Chondrocyte (in vitro differentiated cells): ENCODE measurements around the gene TCF7L2. TPM values are rescaled to one million over a fixed set of nuclear protein-coding genes. Genes with fewer than 3 reads are reported as not detected.

ENCODE experiments used
- DNase-seq: peaks from one replicate; pipeline ENCODE4 v3.0.0; 2021; ENCODE audit warnings: mixed read lengths, low spot score
- H3K27ac Mint-ChIP-seq: one replicate; pipeline ENCODE4 v1.8.0; 2021; ENCODE audit warnings: mild to moderate bottlenecking, moderate library complexity, mixed read lengths; ENCODE audit not compliant: unreplicated experiment
- H3K27me3 Mint-ChIP-seq: 2 replicates; pipeline ENCODE4 v1.8.0; 2021; ENCODE audit warnings: low read depth, mixed read lengths
- H3K36me3 Mint-ChIP-seq: 2 replicates; pipeline ENCODE4 v1.8.0; 2021; ENCODE audit warnings: low read depth, mixed read lengths
- H3K4me1 Mint-ChIP-seq: 2 replicates; pipeline ENCODE4 v1.8.0; 2021; ENCODE audit warnings: low read depth, mild to moderate bottlenecking, mixed read lengths
- H3K4me3 Mint-ChIP-seq: one replicate; pipeline ENCODE4 v1.8.0; 2021; ENCODE audit warnings: mild to moderate bottlenecking, moderate library complexity, mixed read lengths; ENCODE audit not compliant: unreplicated experiment
- H3K9me3 Mint-ChIP-seq: 2 replicates; pipeline ENCODE4 v1.8.0; 2021; ENCODE audit warnings: low read depth, mixed read lengths
- total RNA-seq: library from RNA; stranded (reverse); gene quantifications from 3 replicates; pipeline ENCODE4 v1.2.1, GENCODE V29; 2021
- TF ChIP-seq, protein P1 (sequence below): fragments of 200-600 bp; sonication (generic); IDR thresholded peaks from 2 replicates; pipeline ENCODE4 v1.5.0; 2021; ENCODE audit warnings: antibody characterized with exemption, mild to moderate bottlenecking, moderate library complexity

Gene TCF7L2
- total RNA-seq, 1 donor from 2014 or later, result 30.9 TPM

DNA sequence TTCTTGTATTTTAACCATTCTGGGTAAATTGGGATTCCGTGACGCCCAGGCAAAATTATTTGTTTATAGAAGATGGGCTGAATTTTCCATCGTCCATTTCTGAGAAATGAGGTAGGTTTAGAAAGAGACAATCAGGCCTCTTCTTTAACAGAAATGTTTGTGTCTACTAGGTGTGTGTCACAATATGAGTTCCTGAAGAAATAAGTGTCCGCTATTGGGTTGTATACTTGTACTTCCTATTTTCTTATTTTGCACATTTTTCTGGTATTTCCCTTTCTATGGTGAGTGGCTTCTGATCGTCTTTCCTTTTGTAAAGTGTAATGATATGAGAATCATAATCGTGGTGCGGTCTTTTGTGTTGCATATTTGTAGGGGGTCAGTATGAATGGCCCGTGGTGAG lies 83.9 kb downstream of the TCF7L2 start:
- H3K4me1 Mint-ChIP-seq, result peaks cover 78% of the 10 kb centered on the region
- no peak overlapping the region for H3K4me3 Mint-ChIP-seq
- no peak overlapping the region for H3K27ac Mint-ChIP-seq
- TF ChIP-seq, protein P1, sequence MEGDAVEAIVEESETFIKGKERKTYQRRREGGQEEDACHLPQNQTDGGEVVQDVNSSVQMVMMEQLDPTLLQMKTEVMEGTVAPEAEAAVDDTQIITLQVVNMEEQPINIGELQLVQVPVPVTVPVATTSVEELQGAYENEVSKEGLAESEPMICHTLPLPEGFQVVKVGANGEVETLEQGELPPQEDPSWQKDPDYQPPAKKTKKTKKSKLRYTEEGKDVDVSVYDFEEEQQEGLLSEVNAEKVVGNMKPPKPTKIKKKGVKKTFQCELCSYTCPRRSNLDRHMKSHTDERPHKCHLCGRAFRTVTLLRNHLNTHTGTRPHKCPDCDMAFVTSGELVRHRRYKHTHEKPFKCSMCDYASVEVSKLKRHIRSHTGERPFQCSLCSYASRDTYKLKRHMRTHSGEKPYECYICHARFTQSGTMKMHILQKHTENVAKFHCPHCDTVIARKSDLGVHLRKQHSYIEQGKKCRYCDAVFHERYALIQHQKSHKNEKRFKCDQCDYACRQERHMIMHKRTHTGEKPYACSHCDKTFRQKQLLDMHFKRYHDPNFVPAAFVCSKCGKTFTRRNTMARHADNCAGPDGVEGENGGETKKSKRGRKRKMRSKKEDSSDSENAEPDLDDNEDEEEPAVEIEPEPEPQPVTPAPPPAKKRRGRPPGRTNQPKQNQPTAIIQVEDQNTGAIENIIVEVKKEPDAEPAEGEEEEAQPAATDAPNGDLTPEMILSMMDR, result no peak
- peaks cover 2% of the 10 kb centered on the region for H3K36me3 Mint-ChIP-seq
- no peaks in the 10 kb centered on the region for H3K27me3 Mint-ChIP-seq
- no peak for DNase-seq
- H3K9me3 Mint-ChIP-seq, result no peaks in the 10 kb centered on the region

DNA sequence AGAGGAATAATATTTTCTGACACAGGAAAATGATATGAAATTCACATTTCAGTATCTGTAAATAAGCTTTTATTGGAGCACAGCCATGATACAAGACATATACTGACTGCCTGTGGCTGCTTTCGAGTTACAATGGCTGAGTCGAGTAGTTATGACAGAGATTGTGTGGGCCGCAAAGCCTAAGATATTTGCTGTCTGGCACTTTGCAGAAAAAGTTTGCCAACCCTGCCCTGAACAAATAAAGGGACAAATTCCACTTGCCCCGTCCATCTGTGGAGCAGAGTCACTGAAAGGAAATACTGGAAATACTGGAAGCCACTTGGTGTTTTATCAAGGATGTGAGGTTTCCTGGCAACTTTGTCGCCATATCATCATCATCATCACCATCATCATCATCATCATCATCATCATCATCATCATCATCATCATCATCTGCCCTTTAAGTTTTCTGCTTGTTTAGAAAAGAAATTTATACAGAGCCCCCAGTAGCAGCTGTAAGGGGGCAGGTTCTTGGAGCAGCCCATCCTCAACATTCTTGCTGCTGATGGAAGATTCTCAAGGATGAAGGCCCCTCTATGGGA lies 85.8 kb downstream of the TCF7L2 start:
- peaks cover 9% of the 10 kb centered on the region for H3K36me3 Mint-ChIP-seq
- TF ChIP-seq, protein P1, result no peak
- peak overlapping the region; percentile 90 for H3K27ac Mint-ChIP-seq
- H3K9me3 Mint-ChIP-seq, result no peaks in the 10 kb centered on the region
- no peaks in the 10 kb centered on the region for H3K27me3 Mint-ChIP-seq
- no peak overlapping the region for H3K4me3 Mint-ChIP-seq
- no peak for DNase-seq
- H3K4me1 Mint-ChIP-seq, result peaks cover 59% of the 10 kb centered on the region

GRCh38 chr10:113036619-113037018 lies 86.6 kb downstream of the TCF7L2 start:
- Mint-ChIP-seq H3K9me3 (no peaks in the 10 kb centered on the region), H3K27ac (peak overlapping the region; percentile 90), H3K4me1 (peaks cover 57% of the 10 kb centered on the region), H3K4me3 (no peak overlapping the region), H3K27me3 (no peaks in the 10 kb centered on the region), H3K36me3 (peaks cover 9% of the 10 kb centered on the region)
- no peak for DNase-seq
- TF ChIP-seq, protein P1, result no peak

DNA sequence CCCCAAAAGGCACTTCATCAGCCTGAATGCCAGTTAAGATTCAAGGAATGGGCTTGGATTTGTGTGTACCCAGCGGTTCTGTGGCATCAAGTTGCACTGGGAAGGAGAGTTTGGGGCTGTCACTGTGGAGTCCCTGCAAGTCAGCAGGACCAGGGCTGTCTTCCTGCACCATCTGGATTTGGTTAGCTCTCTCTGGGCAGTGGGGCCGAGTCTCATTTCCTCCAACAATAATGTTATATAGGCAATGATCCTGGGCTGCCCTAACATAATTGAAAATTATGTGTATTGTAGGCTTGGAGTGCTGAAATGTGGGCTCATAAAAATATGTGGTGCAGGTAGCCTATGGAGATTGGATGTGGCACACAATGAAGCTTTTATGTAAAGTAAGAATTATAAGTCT lies 87.2 kb downstream of the TCF7L2 start:
- no peak for DNase-seq
- Mint-ChIP-seq H3K27ac (peak overlapping the region; percentile 90), H3K4me3 (no peak overlapping the region), H3K27me3 (no peaks in the 10 kb centered on the region), H3K4me1 (peaks cover 59% of the 10 kb centered on the region), H3K9me3 (no peaks in the 10 kb centered on the region), H3K36me3 (peaks cover 8% of the 10 kb centered on the region)
- TF ChIP-seq, protein P1, result no peak

- Mint-ChIP-seq H3K36me3 (peaks cover 11% of the 10 kb centered on the region), H3K27me3 (no peaks in the 10 kb centered on the region), H3K9me3 (no peaks in the 10 kb centered on the region), H3K4me1 (peaks cover 64% of the 10 kb centered on the region), H3K27ac (no peak overlapping the region), H3K4me3 (no peak overlapping the region)
- DNase-seq, result no peak
- TF ChIP-seq, protein P1, result no peak
These were observed 88.1 kb downstream of the TCF7L2 start for GRCh38 chr10:113038183-113038582.
